ENCODE measurements around the gene MANBA.

Gene MANBA

DNA sequence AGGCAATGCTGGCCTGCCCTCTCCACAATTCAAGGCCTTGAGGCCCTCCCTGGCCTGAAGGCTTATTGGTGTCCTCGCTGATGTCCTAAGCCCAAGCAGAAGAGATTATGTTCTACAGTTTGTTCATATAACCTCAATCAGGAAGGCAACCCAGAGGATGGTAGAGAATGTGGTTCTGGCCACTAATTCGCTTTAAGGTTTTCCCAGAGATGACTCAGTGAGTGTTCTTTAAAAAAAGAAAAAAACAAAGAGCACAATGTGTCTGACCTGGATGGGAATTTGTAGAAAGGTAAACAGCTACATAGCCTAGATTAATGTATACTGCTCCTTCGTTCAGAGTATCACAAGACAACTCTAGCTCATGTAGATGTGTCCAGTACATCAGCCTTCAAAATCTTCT, 66.0 kb downstream of the MANBA start:
- no peak overlapping the region for H3K4me3 ChIP-seq (ENCODE audit: low read depth, low read length)
- TF ChIP-seq POLR2A (IDR thresholded peaks at IDR 0.05; ENCODE audit: extremely low read depth, insufficient read length): no peak
- TF ChIP-seq, protein P1, sequence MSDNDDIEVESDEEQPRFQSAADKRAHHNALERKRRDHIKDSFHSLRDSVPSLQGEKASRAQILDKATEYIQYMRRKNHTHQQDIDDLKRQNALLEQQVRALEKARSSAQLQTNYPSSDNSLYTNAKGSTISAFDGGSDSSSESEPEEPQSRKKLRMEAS (IDR thresholded peaks at IDR 0.05; ENCODE audit: low read depth, low read length): no peak
- TF ChIP-seq, protein P2, sequence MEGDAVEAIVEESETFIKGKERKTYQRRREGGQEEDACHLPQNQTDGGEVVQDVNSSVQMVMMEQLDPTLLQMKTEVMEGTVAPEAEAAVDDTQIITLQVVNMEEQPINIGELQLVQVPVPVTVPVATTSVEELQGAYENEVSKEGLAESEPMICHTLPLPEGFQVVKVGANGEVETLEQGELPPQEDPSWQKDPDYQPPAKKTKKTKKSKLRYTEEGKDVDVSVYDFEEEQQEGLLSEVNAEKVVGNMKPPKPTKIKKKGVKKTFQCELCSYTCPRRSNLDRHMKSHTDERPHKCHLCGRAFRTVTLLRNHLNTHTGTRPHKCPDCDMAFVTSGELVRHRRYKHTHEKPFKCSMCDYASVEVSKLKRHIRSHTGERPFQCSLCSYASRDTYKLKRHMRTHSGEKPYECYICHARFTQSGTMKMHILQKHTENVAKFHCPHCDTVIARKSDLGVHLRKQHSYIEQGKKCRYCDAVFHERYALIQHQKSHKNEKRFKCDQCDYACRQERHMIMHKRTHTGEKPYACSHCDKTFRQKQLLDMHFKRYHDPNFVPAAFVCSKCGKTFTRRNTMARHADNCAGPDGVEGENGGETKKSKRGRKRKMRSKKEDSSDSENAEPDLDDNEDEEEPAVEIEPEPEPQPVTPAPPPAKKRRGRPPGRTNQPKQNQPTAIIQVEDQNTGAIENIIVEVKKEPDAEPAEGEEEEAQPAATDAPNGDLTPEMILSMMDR (IDR thresholded peaks at IDR 0.05; ENCODE audit: low read depth, low read length): no peak
- TF ChIP-seq MYC (IDR thresholded peaks at IDR 0.05; ENCODE audit: low read depth, low read length): no peak
- no peak for DNase-seq (ENCODE audit: low read depth)

DNA sequence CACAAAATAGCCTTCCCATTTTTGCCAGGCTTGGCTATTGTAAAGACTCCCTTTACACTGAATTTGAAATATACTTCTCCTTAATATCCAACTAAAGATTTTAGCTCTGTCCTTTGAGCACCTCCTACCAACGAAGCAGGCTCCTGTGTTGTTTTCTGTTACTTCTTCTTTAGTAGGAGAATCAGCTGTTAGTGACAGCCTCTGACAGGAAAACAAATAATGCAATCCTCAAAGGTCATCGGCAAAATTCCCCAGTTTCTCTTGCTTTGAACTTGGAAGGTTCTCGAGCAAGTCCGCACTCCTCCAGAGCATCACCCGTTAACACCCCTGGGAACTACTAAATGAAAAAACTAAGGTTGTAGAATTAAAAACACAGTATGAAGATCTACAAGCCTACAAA, 66.9 kb downstream of the MANBA start:
- TF ChIP-seq POLR2A (IDR thresholded peaks at IDR 0.05; ENCODE audit: extremely low read depth, insufficient read length): no peak
- TF ChIP-seq, protein P2 (IDR thresholded peaks at IDR 0.05; ENCODE audit: low read depth, low read length): no peak
- TF ChIP-seq MYC (IDR thresholded peaks at IDR 0.05; ENCODE audit: low read depth, low read length): no peak
- TF ChIP-seq, protein P1 (IDR thresholded peaks at IDR 0.05; ENCODE audit: low read depth, low read length): no peak
- no peak overlapping the region for H3K4me3 ChIP-seq (ENCODE audit: low read depth, low read length)
- no peak for DNase-seq (ENCODE audit: low read depth)

DNA sequence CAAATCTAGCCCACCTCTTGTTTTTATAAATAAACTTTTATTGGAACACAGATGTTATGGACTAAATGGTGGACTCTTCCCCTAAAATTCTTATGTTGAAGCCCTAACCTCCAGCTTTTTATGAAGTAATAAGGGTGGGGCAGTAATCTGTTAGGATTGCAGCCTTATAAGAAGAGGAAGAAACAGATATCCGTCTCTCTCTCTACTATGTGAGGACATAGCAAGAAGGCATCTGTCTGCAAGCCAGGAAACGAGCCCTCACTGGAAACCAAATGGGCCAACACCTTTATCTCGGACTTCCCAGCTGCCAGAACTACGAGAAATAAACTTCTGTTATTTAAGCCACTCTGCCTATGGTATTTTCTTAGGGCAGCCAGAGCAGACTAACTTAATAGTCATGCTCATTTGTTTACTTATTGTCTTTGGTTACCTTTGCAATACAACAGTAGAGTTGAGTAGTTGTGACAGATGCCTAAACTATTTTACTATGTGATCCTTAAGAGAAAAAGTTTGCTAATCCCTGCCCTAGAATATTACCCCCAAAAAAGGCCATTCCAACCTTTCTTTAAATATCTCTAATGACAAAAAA, 67.4 kb downstream of the MANBA start:
- no peak overlapping the region for H3K4me3 ChIP-seq (ENCODE audit: low read depth, low read length)
- DNase-seq (ENCODE audit: low read depth): no peak
- no peak for TF ChIP-seq MYC (IDR thresholded peaks at IDR 0.05; ENCODE audit: low read depth, low read length)
- TF ChIP-seq, protein P1 (IDR thresholded peaks at IDR 0.05; ENCODE audit: low read depth, low read length): no peak
- TF ChIP-seq, protein P2 (IDR thresholded peaks at IDR 0.05; ENCODE audit: low read depth, low read length): no peak
- no peak for TF ChIP-seq POLR2A (IDR thresholded peaks at IDR 0.05; ENCODE audit: extremely low read depth, insufficient read length)

DNA sequence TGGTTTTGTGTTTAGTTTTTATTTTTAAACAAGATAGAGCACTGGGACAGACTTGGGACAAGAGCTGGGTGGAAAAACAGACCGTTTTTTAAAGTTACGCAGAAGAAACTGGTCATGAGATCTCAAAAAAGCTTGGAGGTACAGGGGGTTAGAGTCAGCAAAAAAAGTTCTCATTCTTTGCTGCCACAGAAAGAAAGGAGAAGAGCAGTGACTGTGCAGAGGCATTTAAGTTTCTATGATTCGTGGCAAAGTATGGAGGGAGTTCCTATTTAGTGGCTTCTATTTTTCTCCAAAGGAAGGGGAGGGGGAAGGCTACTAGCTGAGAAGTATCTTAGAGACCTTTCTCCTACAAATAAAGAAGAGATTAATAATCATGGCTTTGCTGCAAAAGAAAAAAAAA, 68.3 kb downstream of the MANBA start:
- no peak for DNase-seq (ENCODE audit: low read depth)
- no peak overlapping the region for H3K4me3 ChIP-seq (ENCODE audit: low read depth, low read length)
- TF ChIP-seq POLR2A (IDR thresholded peaks at IDR 0.05; ENCODE audit: extremely low read depth, insufficient read length): no peak
- TF ChIP-seq, protein P1 (IDR thresholded peaks at IDR 0.05; ENCODE audit: low read depth, low read length): no peak
- no peak for TF ChIP-seq MYC (IDR thresholded peaks at IDR 0.05; ENCODE audit: low read depth, low read length)
- TF ChIP-seq, protein P2 (IDR thresholded peaks at IDR 0.05; ENCODE audit: low read depth, low read length): no peak

DNA sequence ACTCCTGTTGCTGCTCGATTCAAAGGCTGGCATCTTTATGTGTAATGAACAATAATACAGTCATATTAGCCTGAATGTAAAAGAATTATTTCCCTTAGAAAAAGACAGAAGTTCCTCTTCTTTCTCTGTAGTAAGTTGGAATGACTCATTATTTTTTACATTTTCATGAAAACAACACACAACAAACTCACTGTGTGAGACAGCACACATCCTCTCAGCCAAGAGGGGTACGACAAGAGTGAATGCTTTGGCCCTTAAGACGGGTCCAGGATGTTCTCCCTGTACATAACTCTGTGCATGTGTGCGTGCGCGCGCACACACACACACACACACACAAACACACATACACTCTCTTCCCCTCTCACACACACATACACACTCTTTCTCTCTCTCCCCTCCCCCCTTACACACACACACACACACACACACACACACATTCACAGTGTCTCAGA, 72.8 kb downstream of the MANBA start:
- TF ChIP-seq, protein P2 (IDR thresholded peaks at IDR 0.05; ENCODE audit: low read depth, low read length): no peak
- no peak for TF ChIP-seq POLR2A (IDR thresholded peaks at IDR 0.05; ENCODE audit: extremely low read depth, insufficient read length)
- TF ChIP-seq, protein P1 (IDR thresholded peaks at IDR 0.05; ENCODE audit: low read depth, low read length): no peak
- no peak overlapping the region for H3K4me3 ChIP-seq (ENCODE audit: low read depth, low read length)
- DNase-seq (ENCODE audit: low read depth): no peak

Measured in NB4 (cell line).